HG03060 (cell line): ENCODE measurements around the gene SRP9.

Experiments used
- ATAC-seq: cut with Tn5 transposase; IDR thresholded peaks from one replicate; pipeline ENCODE4 v1.9.1; 2021; ENCODE audit warnings: low read depth, moderate number of reproducible peaks; ENCODE audit not compliant: unreplicated experiment

SRP9 gene, protein sequence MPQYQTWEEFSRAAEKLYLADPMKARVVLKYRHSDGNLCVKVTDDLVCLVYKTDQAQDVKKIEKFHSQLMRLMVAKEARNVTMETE

DNA sequence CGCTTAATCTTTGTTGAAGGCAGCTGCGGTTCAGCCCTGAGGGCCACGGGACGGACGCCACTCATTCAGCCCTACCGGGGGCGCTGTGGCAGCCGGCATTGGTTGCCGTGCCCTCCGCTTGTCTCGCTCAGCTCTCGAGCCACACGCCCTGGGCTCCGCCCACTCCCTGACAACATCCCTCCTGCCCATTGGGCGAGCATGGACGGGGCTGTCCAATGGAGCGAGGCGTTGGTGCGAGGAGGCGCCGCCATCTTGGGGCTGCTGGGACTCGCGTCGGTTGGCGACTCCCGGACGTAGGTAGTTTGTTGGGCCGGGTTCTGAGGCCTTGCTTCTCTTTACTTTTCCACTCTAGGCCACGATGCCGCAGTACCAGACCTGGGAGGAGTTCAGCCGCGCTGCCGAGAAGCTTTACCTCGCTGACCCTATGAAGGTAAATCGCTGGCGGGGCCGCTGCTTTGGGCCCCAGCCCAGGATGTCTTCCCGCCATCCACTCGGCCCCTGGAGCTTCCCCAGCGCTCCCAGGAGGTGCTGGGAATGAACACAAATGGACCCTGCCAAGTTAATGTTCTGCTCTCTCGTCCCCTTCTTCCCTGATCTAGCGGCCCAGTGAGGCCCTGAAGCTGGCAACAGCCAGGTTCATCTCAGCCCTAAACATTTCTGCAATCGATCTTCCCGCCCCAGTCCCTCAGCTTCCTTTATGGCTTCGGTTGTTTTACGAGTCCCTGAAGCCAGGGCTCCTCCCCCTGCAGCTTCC is at the start of gene SRP9:
Gene SRP9 (plus strand): TSS at position 244 of the 754 bp plus-strand sequence. CDS start 115 bp downstream, at position 359.
- ATAC-seq = peak; percentile 99

DNA sequence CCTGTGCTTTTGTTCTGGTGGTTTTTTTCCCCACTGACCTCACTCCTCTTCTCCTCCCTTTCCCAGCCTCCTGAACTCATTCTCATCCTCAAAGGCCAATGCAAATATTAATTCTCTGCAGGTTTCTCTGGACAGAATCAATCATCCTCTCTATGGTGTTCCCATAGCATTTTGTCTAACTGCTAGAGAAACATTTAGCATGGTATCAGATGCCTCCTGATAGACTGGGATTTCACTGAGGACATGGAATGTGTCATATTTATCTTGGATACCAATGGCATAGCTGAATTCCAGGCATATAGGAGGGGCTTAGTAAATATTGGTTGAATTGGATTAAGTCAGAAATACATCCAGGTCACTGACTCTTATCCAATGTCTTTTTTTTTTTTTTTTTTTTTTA is 46.1 kb upstream of the SRP9 start:
- no peak for ATAC-seq

DNA sequence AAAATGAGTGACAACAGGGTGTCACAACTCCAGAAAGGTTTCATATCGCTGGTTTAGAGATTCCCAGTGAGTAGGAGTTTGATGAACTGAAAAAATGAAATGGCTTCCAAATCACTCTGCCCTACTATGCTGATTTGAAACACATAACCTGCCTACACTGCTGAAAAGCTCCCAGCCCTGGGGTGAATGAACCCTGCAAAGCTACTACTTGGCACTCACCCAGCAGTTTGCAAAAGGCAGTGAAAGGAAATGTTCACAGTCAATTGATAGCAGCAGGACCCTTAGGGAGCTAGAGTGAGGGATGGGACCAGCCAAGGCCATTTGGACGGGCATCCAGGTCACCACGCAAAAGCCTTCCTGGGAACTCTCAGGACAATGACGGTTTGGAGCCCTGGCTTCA is 44.4 kb upstream of the SRP9 start:
- no peak for ATAC-seq

DNA sequence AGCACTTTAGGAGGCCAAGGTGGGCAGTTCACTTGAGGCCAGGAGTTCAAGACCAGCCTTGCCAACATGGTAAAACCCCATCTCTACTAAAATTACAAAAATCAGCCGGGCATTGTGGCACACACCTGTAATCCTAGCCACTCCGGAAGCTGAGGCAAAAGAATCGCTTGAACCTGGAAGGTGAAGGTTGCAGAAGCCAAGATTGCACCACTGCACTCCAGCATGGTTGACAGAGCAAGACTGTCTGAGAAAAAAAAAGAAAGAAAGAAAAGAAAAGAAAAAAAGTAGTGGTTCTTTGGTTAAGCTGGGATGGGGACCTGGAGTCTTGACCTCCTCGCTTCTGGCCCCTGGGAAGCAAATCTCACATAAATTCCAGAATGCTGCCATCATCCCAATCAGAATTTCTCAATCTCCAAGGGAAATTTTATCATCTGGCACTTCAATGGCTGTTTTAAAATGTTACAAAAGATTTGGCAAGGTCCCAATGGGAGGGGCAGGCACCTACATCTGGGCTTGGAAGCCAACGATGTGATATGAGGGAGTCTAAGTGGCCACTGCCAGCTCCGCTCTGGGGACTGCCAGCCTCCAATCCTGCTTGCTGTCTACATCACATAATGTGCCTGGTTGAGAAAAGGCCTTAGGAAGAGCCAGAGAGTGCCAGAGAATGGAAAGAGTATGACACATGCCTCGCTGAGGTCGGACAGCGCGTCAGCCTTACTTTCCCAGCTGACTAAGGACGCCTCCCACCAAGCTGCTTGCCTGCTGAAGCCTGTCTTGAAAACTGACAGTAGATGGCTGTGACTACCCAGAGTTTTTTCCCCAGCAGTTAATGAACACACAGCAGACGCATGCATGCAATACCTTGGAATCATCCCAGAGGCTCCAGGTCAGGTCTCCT is 42.1 kb upstream of the SRP9 start:
- ATAC-seq = no peak

DNA sequence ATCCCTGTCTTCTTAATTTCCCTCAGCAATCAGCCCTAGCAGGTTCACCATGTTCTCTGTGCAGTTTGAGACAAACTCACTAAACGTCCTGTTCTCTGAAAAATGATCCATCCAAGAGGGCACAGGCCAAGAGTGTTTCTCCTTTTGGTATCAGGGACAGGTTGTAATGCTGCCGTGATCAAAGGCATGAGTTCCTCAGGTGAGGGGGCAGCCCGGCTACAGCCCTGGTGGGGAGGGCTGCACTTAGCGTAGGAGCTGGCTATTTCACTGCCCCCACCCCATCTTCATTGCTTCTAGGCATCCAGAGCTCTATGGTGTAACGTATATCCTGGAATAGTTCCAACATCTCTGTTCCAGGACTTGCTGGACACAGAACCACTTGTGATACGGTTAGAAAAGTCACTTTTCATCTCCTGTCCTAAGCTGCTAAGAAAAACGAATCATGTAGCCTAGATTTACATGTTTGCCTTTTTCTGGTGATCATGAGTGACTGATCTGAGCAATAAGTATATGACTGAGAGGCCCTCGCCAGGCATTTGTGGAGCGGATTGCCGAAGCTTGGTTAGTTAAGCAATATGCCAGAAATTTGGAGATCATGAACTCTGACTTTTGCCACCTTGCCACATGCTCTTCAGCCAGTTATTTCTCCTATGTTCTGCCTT is 41.1 kb upstream of the SRP9 start:
- no peak for ATAC-seq

DNA sequence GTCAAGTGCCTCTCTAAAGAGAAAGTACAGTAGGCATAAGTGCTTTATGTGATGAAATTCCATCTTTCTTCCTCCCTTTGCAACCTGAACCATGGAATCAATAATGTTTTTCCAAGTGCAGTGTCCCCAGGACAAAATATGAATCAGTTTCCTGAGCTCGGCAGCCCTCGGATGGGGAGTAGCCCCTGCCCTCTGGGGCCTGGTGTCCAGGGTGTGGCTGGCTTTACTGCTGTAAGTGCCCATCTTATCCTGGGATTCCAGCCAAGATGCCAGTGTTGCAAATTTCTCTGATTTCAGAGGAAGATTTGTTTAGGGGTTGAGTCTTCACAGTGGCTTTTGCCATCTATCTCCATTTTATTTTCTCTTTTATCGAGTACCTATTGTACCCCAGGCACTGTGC is 40.5 kb upstream of the SRP9 start:
- no peak for ATAC-seq

DNA sequence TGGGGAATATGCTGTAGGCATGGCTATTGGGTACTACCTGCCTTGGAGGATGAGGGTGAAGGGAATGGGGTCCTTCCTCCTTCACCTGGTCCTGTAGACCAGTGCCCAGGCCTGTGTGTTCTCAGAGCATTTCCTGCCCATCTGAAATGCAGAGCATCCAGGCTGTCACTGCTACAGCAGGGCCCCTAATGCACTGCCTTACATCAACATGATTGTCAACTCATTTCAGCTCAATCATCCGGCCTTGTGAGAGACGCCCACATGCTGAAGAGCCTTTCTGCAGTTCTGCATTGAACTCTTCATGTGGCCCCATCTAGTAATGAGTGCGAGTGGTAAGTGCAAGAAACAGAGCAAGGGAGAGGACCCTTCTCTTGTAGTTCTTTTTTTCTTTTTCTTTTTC is 39.8 kb upstream of the SRP9 start:
- ATAC-seq = no peak

DNA sequence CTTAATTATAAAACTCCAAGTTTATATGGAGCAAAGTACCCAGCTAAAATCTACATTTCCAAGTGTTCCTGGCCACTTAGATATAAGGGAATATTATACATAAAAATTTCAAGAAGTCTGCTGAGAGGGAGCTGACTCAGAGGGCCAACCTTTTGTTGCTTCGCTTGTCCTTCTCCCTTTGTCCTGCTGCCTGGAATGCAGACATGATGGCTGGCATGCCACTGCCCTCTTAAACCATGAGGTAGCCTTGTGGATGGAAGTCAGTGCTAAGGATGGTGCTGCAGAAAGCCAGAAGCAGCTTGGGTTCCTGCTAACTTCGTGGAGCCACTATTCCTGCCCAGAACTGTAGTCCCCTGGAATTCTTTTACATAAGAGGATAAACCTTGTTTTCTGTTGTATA is 38.9 kb upstream of the SRP9 start:
- ATAC-seq = no peak

DNA sequence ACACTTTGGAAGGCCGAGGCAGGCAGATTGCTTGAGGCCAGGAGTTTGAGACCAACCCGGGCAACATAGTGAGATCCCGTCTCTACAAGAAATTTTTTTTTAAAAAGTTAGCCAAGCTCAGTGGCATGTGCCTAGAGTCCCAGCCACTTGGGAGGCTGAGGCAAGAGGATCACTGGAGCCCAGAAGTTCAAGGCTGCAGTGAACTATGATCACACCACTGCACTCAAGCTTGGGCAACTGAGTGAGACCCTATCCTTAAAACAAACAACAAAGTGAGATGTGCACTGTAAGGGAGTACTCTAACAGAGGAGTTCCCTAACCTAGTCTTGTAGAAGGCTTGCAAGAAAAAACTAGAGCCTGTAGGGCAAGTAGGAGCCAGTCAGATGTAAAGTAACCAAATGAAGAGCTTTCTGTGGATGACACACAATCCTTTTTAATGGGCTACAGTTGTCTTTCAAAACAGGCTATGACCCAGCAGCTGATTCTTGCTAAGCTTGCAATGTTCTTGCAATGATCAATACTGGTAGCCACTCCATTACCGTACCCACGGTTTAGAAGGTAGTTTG is 38.0 kb upstream of the SRP9 start:
- no peak for ATAC-seq

DNA sequence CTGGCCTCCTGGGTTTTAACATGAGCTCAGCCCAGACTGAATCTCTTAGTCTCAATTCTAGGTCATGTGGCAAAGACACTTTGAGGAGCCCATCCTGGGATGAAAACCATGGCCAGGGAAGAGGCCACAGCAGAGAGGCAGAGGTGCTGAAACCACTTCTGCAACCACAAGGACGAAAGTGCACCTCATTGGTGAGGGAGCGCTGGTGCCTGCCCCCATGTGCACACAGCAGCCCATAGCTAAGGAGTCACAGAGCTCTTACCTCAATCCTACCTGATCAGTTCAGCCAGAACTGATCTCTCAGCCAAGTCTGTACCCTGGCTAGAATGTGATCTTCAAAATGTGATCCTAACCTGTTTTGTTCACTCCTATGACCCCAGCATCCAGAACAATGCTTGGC is 32.9 kb upstream of the SRP9 start:
- ATAC-seq = no peak

DNA sequence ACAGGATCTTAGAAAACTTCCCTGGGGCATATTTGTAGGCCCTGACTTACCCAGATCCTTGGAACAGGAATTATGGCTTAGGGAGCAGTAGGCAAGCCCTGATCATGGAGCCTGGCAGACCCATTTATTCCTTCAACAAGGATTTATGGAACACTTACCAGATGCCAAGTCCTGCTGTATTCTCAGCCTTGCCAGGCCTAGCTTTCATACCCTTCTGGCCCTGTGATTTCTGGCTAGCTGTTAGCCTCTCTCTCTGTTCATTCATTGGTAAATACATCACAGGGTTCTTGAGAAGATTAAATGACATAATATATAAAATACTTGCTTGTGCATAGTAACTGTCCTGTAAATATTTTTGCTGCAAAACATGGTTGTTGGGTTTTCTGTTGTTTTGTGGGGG is 32.4 kb upstream of the SRP9 start:
- no peak for ATAC-seq

DNA sequence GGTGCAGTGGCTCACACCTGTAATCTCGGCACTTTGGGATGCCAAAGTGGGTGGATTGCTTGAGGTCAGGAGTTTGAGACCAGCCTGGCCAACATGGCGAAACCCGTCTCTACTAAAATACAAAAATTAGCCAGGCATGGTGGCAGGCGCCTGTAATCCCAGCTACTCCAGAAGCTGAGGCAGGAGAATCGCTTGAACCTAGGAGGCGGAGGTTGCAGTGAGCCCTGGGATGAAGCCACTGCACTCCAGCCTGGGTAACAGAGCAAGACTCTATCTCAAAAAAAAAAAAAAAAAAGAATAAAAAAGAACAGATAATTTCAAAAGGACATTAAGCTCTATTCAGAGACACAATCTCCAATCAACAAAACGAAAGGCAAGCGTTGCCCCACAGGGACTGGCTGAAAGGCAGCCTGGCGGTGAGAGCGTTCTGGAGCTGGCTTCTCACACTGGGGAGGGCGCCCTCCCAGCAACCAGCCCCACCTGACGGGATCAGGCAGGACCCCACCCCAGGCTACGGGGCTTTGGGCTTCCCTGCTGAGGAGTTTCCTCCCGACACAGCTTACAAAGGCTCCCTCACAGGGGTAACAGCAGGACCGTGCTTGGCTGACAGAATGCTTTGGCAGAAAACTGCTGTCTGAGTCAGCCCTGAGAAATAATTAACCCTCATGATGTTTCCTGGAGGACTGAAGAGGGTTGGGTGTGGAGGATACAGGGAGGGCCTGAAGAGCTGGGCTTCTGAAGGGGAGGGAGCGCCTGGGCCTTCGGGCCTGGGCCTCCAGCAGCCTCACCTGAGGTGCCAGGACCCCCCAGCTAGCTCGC is 31.1 kb upstream of the SRP9 start:
- no peak for ATAC-seq

DNA sequence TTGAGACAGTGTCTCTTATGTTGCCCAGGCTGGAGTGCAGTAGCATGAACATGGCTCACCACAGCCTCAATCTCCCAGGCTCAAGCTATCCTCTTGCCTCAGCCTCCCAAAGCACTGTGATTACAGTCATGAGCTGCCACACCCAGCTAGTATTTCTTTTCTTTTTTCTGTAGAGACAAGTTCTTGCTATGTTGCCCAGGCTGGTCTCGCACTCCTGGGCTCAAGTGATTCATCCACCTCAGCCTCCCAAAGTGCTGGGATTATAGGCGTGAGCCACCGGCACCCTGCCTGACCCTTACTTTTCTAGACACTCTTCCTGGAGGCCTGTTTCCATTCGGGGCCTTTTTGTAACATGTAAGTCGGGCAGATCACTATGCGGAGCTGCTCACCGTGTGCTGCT is 30.1 kb upstream of the SRP9 start:
- ATAC-seq = no peak

DNA sequence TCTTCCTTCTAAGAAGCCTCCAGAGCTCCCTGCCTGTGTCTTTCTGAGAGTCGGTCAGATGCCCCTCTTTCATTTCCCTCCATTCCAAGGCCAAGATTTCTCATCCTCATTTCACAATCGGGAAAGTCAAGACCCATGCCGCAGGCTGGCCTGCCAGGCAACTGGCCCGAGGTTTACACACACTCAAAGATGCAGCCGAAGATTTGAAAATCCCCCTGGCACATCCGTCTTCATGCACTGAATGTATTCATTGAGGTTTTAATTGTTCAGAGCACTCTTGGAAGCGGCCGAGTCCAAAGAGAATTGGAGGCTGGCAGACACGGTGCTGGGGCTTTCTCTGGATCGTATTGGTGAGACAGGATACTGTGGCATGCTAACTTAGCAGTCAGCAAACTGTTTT is 29.1 kb upstream of the SRP9 start:
- no peak for ATAC-seq

DNA sequence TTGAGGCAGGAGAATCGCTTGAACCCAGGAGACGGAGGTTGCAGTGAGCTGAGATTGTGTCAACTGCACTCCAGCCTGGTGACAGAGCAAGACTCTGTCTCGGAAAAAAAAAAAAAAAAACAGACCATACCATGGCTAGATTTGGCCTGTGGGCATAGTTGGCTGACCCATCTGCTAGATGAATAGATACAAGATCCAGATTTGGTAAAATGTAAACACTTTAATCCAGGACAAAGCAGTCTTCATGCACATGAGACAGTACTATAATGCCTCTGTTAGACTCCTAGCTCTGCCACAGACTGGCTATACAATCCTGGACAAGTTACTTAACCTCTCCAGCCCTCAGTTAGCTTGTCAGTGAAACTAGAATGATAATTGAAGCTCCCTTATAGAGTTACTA is 27.9 kb upstream of the SRP9 start:
- no peak for ATAC-seq

DNA sequence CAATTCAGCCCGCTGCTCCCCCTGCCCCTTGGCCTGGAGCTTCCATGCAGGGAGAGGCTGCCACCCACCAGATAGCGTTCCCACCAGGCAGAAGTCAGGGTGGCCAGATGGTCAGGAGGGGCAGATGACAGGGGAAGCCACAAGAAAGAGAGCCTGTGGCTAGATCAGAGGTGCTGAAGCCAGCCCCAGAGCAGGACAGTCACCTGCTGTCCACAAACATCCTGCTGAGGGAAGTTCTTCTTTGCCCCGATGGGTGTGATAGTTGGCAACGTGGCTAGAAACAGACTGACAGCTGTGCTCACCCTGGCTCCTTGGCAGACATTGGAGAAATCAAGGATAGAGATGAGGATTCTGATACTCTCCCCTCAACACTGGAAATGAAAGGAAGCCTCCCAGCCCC is 27.2 kb upstream of the SRP9 start:
- no peak for ATAC-seq

DNA sequence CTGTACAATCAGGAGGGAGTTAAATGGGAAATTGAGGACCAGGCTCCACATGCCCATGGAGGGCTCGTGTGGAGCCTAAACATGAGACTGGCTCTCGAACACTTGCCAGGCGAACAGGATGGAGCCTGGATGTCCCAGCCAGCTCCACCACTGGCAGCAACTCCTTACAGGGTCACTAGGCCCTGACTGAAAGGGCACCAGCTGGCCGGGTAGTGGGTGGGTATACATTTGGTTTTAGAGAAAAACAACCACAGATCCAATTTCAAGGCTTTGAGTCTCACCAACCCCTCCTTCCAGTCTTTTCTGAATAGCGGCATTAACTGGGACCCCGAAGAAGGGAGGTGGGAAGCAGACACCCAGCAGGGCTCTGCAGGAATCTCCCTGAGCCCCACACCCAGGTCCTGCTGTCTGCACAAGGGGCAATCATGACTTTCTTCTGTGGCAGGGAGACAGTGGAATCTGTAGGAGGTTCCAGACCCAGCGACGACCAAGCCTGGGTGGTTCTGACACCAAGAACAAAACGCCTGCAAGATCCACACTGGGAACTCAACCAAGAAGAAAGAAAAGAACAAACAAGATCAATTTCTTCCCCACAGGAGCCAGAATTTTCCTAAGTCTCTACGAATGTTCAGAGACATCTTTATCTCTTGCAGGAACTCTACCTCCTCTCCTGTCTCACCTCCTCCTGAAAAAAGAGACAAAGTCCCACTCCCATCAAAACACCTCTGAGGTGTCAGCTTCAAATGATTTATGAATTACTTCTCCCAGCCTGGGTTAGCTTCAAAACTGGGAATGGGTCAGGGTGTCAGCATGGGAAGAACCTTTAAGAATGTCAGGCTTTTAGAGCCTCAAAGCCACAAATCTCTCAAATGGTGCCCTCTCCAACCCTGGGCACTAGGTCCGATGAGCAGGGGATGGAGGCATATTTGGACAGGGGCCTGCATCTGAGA is 26.5 kb upstream of the SRP9 start:
- ATAC-seq = no peak

DNA sequence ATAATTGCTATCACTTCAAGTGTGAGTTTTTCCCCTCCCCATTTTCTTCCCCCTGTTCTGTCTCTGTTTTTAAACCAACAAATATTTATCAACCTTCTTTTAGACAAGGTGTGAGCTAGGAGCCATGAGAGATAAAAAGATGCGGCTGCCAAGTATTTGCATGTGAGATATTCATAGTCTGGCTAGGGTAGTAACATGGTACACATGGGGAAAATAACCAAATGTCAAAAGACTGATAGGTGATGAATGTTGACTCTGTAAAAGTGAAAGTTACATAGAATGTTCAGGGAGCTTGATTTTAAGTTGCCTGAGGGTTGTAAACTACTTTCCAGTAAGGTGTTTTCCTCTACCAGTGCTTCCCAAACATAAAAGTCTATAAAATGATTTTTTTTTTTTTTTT is 25.4 kb upstream of the SRP9 start:
- no peak for ATAC-seq
